HG03457 (cell line): ENCODE data around the gene TPST2.

ENCODE experiments used
- ATAC-seq: cut with Tn5 transposase; IDR thresholded peaks from one replicate; pipeline ENCODE4 v1.9.1; 2021; ENCODE audit warnings: moderate number of reproducible peaks; ENCODE audit not compliant: unreplicated experiment

The TPST2 gene

GRCh38 chr22:26610996-26611395, 21.1 kb upstream of the TPST2 start:
- ATAC-seq = no peak

- ATAC-seq = no peak
Observed at GRCh38 chr22:26610072-26610958, 20.4 kb upstream of the TPST2 start.

GRCh38 chr22:26609287-26609686, 19.4 kb upstream of the TPST2 start:
- ATAC-seq = no peak

GRCh38 chr22:26608129-26608528, 18.2 kb upstream of the TPST2 start:
- no peak for ATAC-seq

GRCh38 chr22:26606611-26607010, 16.7 kb upstream of the TPST2 start:
- no peak for ATAC-seq

GRCh38 chr22:26604368-26604767, 14.4 kb upstream of the TPST2 start:
- ATAC-seq = no peak

GRCh38 chr22:26602127-26602526, 12.2 kb upstream of the TPST2 start:
- ATAC-seq = no peak

- no peak for ATAC-seq
Observed at GRCh38 chr22:26601726-26602125, 11.8 kb upstream of the TPST2 start.

- no peak for ATAC-seq
Observed at GRCh38 chr22:26599505-26599904, 9.6 kb upstream of the TPST2 start.

- ATAC-seq = no peak
Observed at GRCh38 chr22:26597480-26597879, 7.5 kb upstream of the TPST2 start.

- ATAC-seq = no peak
Observed at GRCh38 chr22:26597026-26597425, 7.1 kb upstream of the TPST2 start.

GRCh38 chr22:26593763-26594162, 3.8 kb upstream of the TPST2 start:
- no peak for ATAC-seq

GRCh38 chr22:26592421-26592891, 2.5 kb upstream of the TPST2 start:
- peak; percentile 46 for ATAC-seq

- ATAC-seq = no peak
Observed at GRCh38 chr22:26589367-26589844, 526 bp downstream of the TPST2 start.

- ATAC-seq = no peak
Observed at GRCh38 chr22:26588729-26589366, 1.1 kb downstream of the TPST2 start.

GRCh38 chr22:26587991-26588613, 1.8 kb downstream of the TPST2 start:
- no peak for ATAC-seq

- ATAC-seq = no peak
Observed at GRCh38 chr22:26586556-26587325, 3.2 kb downstream of the TPST2 start.

GRCh38 chr22:26585104-26585790, 4.7 kb downstream of the TPST2 start:
- no peak for ATAC-seq

- ATAC-seq = no peak
Observed at GRCh38 chr22:26584010-26584409, 5.9 kb downstream of the TPST2 start.

GRCh38 chr22:26581633-26582168, 8.2 kb downstream of the TPST2 start:
- ATAC-seq = no peak
